ENCODE measurements around the gene SMIM5.

The SMIM5 gene

DNA sequence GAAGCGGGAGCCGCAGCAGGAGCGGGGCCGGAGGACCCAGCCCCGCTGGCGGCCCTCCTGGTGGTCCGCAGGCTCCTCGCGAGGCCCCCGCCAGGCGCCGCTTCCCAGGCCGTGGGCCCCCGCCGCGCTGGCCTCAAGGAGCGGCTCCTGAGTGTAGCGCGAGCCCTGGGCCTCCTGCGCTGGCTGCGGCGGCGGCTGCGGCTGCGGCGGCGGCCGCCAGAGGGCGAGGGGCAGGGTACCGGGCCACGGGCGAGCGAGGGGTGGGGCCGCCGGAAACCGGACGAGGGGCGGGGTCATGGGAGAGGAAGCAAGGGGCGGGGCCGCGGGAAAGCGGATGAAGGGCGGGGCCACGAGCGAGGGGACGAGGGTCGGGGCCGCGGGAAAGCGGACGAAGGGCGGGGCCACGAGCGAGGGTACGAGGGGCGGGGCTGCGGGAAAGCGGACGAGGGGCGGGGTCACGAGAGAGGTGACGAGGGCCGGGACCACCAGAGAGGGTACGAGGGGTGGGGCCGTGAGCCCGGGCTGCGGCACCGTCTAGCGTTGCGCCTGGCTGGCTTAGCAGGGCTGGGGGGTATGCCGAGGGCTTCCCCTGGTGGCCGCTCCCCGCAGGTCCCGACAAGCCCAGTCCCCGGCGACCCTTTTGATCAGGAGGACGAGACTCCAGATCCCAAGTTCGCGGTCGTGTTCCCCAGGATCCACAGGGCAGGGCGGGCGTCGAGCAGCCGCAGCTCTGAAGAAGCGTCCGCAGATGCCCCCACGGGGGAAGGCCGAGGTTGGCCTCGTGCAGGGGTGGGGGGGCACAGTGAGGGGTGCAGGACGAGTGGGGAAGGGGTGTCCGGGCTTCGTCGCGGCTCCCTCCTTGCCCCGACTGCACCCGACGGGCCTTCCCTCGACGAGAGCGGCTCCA, 44.0 kb upstream of the SMIM5 start:
- H3K4me3 ChIP-seq (ENCODE audit: insufficient read depth in 1 of 2, low read depth in 1 of 2, low read length in 2 of 2), result peak overlapping the region; percentile 52 to 59
- H3K27me3 ChIP-seq (ENCODE audit: control insufficient read depth in 1 of 2, insufficient read depth in 1 of 2, low read length in 2 of 2), result peaks cover 10 to 60% of the 10 kb centered on the region in 2 experiments
- H2BK15ac ChIP-seq (ENCODE audit: low read depth, poor library complexity, severe bottlenecking), result peak overlapping the region; percentile 98
- peak overlapping the region; percentile 87 for H4K91ac ChIP-seq (ENCODE audit: low read length)
- 17% methylated on average over 56 of the region's 100 CpGs for WGBS
- H3K9me3 ChIP-seq (ENCODE audit: control insufficient read depth, low read length), result peaks cover 4% of the 10 kb centered on the region
- H3K79me1 ChIP-seq (replicated peaks; ENCODE audit: low read length, poor library complexity, severe bottlenecking), result no peaks in the 10 kb centered on the region
- H3K4me1 ChIP-seq (ENCODE audit: control insufficient read depth, insufficient read depth, low read depth, low read length), result peaks cover 15% of the 10 kb centered on the region
- H2AK5ac ChIP-seq (ENCODE audit: low read length, severe bottlenecking), result no peak overlapping the region
- peak overlapping the region; percentile 55 for H2AFZ ChIP-seq (ENCODE audit: low read depth, low read length)
- H3K14ac ChIP-seq (ENCODE audit: low read length in 2 of 2), result no peak overlapping the region
- no peak overlapping the region for H3K27ac ChIP-seq (ENCODE audit: low read length, poor library complexity, severe bottlenecking)
- H2BK12ac ChIP-seq (ENCODE audit: low read length in 2 of 2), result peak overlapping the region; percentile 68 to 86
- no peak overlapping the region for H3K23ac ChIP-seq (ENCODE audit: low read length in 2 of 2)
- H4K8ac ChIP-seq (ENCODE audit: low read length), result peak overlapping the region; percentile 94
- no peaks in the 10 kb centered on the region for H3K36me3 ChIP-seq (ENCODE audit: control insufficient read depth in 1 of 2, insufficient read depth in 2 of 2, low read depth in 1 of 2, low read length in 2 of 2)
- peak overlapping the region; percentile 36 for H3K4me2 ChIP-seq (ENCODE audit: low read length, poor library complexity, severe bottlenecking)
- peak overlapping the region; percentile 70 to 88 for H3K18ac ChIP-seq (ENCODE audit: low read depth in 1 of 2, low read length in 2 of 2)
- H2BK120ac ChIP-seq (ENCODE audit: low read depth, low read length), result peak overlapping the region; percentile 71
- peak overlapping the region; percentile 60 to 88 for H3K4ac ChIP-seq (ENCODE audit: low read depth in 1 of 2, low read length in 2 of 2)
- no peak overlapping the region for H3K9ac ChIP-seq (ENCODE audit: low read length)
- no peak overlapping the region for H2BK5ac ChIP-seq (ENCODE audit: low read depth, low read length, poor library complexity, severe bottlenecking)
- DNase-seq, result peak; percentile 84

- WGBS, result 89% methylated on average over 23 of the region's 29 CpGs
- Histone ChIP-seq H2BK5ac (ENCODE audit: low read depth, low read length, poor library complexity, severe bottlenecking) (no peak overlapping the region), H3K4me2 (ENCODE audit: low read length, poor library complexity, severe bottlenecking) (peak overlapping the region; percentile 36), H3K23ac (ENCODE audit: low read length in 2 of 2) (no peak overlapping the region), H3K79me1 (replicated peaks; ENCODE audit: low read length, poor library complexity, severe bottlenecking) (no peaks in the 10 kb centered on the region), H3K4me3 (ENCODE audit: insufficient read depth in 1 of 2, low read depth in 1 of 2, low read length in 2 of 2) (peak overlapping the region in 1 of 2 experiments; percentile 52), H3K18ac (ENCODE audit: low read depth in 1 of 2, low read length in 2 of 2) (peak overlapping the region; percentile 54 to 88), H3K27ac (ENCODE audit: low read length, poor library complexity, severe bottlenecking) (no peak overlapping the region), H2AFZ (ENCODE audit: low read depth, low read length) (no peak overlapping the region), H3K27me3 (ENCODE audit: control insufficient read depth in 1 of 2, insufficient read depth in 1 of 2, low read length in 2 of 2) (peaks cover 10 to 63% of the 10 kb centered on the region in 2 experiments), H2BK15ac (ENCODE audit: low read depth, poor library complexity, severe bottlenecking) (no peak overlapping the region), H4K8ac (ENCODE audit: low read length) (no peak overlapping the region), H2AK5ac (ENCODE audit: low read length, severe bottlenecking) (no peak overlapping the region), H4K91ac (ENCODE audit: low read length) (no peak overlapping the region), H3K14ac (ENCODE audit: low read length in 2 of 2) (no peak overlapping the region), H3K36me3 (ENCODE audit: control insufficient read depth in 1 of 2, insufficient read depth in 2 of 2, low read depth in 1 of 2, low read length in 2 of 2) (no peaks in the 10 kb centered on the region), H2BK120ac (ENCODE audit: low read depth, low read length) (peak overlapping the region; percentile 71), H3K4me1 (ENCODE audit: control insufficient read depth, insufficient read depth, low read depth, low read length) (peaks cover 15% of the 10 kb centered on the region), H3K9me3 (ENCODE audit: control insufficient read depth, low read length) (peaks cover 4% of the 10 kb centered on the region), H2BK12ac (ENCODE audit: low read length in 2 of 2) (no peak overlapping the region), H3K4ac (ENCODE audit: low read depth in 1 of 2, low read length in 2 of 2) (no peak overlapping the region), H3K9ac (ENCODE audit: low read length) (no peak overlapping the region)
- no peak for DNase-seq
Measured at GRCh38 chr17:75589919-75590303, 43.3 kb upstream of the SMIM5 start.

DNA sequence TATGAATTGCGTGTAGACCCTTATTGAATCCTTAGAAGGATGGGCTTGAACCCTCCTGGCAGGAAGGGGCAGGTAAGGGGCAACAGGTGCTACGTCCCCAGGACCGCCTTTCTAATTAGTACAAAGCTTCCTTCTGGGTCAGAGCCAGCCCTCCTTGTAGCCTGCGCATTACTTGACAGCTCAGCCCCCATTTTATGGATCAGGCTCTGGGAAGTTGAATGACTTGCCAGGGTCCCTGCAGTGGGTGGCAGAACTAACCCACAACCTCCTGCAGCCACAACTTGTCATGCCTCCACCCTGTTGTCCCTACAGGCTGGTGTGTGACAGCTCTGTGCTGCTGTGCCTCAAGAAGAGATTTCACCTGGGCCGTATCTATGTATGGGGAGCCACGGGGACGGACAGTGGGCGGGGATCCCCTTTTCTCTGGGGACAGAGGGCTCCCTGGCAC, 42.9 kb upstream of the SMIM5 start:
- 93% methylated on average over 8 of the region's 8 CpGs for WGBS
- no peaks in the 10 kb centered on the region for H3K79me1 ChIP-seq (replicated peaks; ENCODE audit: low read length, poor library complexity, severe bottlenecking)
- no peak overlapping the region for H3K27ac ChIP-seq (ENCODE audit: low read length, poor library complexity, severe bottlenecking)
- no peak overlapping the region for H3K23ac ChIP-seq (ENCODE audit: low read length in 2 of 2)
- H3K4ac ChIP-seq (ENCODE audit: low read depth in 1 of 2, low read length in 2 of 2), result no peak overlapping the region
- DNase-seq, result no peak
- H2AFZ ChIP-seq (ENCODE audit: low read depth, low read length), result no peak overlapping the region
- H2BK12ac ChIP-seq (ENCODE audit: low read length in 2 of 2), result no peak overlapping the region
- H3K4me3 ChIP-seq (ENCODE audit: insufficient read depth in 1 of 2, low read depth in 1 of 2, low read length in 2 of 2), result no peak overlapping the region
- no peak overlapping the region for H2AK5ac ChIP-seq (ENCODE audit: low read length, severe bottlenecking)
- H3K18ac ChIP-seq (ENCODE audit: low read depth in 1 of 2, low read length in 2 of 2), result no peak overlapping the region
- no peak overlapping the region for H3K14ac ChIP-seq (ENCODE audit: low read length in 2 of 2)
- H3K36me3 ChIP-seq (ENCODE audit: control insufficient read depth in 1 of 2, insufficient read depth in 2 of 2, low read depth in 1 of 2, low read length in 2 of 2), result no peaks in the 10 kb centered on the region
- H2BK120ac ChIP-seq (ENCODE audit: low read depth, low read length), result no peak overlapping the region
- H3K9ac ChIP-seq (ENCODE audit: low read length), result no peak overlapping the region
- peaks cover 4% of the 10 kb centered on the region for H3K9me3 ChIP-seq (ENCODE audit: control insufficient read depth, low read length)
- no peak overlapping the region for H3K4me2 ChIP-seq (ENCODE audit: low read length, poor library complexity, severe bottlenecking)
- H4K91ac ChIP-seq (ENCODE audit: low read length), result no peak overlapping the region
- peaks cover 15 to 67% of the 10 kb centered on the region in 2 experiments for H3K27me3 ChIP-seq (ENCODE audit: control insufficient read depth in 1 of 2, insufficient read depth in 1 of 2, low read length in 2 of 2)
- H2BK15ac ChIP-seq (ENCODE audit: low read depth, poor library complexity, severe bottlenecking), result no peak overlapping the region
- H2BK5ac ChIP-seq (ENCODE audit: low read depth, low read length, poor library complexity, severe bottlenecking), result no peak overlapping the region
- no peak overlapping the region for H4K8ac ChIP-seq (ENCODE audit: low read length)
- H3K4me1 ChIP-seq (ENCODE audit: control insufficient read depth, insufficient read depth, low read depth, low read length), result peaks cover 17% of the 10 kb centered on the region

DNA sequence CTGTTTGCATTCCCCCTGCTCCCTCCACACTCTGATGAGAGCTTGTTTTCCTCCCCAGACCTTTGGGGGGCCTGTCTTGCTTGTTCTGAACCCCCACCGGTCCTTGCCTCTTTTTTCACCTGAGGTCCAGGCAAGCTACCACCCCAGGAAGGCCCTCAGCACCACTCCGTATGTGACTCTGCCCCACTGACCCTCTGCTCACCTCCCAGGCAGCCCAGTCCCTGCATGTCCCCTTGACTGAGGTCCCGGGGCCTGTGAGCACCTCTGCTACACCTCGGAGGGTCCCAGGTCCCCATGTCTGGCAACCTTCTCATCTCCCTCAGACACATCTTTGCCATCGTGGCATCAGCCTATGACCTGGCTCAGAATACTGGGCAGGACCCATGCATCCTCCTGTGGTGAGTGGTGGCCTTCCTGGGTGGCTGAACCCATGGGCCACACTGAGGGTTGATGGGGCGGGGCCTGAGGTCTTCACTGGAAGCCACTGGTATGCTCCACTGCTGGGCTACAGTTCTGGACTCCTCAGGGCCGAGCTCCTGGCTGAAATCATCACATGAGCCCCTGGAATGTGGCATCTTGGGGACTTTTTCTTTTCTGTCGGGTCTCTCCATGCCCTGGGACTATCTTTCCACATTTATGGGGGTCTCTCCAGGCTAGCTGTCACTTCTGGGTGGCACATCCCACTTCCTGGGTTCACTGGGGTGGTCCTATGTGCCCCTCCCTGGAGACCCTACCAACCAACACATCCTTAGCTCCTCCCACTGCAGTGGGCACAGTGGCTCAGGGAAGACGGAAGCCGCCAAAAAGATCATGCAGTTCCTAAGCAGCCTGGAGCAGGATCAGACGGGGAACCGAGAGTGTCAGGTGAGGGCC, 42.1 kb upstream of the SMIM5 start:
- H4K91ac ChIP-seq (ENCODE audit: low read length), result no peak overlapping the region
- H3K79me1 ChIP-seq (replicated peaks; ENCODE audit: low read length, poor library complexity, severe bottlenecking), result no peaks in the 10 kb centered on the region
- no peak overlapping the region for H2BK120ac ChIP-seq (ENCODE audit: low read depth, low read length)

More for the DNA sequence above, 42.1 kb upstream of the SMIM5 start:
- H2BK5ac ChIP-seq (ENCODE audit: low read depth, low read length, poor library complexity, severe bottlenecking), result no peak overlapping the region
- no peak overlapping the region for H2BK15ac ChIP-seq (ENCODE audit: low read depth, poor library complexity, severe bottlenecking)
- H2AK5ac ChIP-seq (ENCODE audit: low read length, severe bottlenecking), result no peak overlapping the region
- DNase-seq, result no peak
- no peak overlapping the region for H2AFZ ChIP-seq (ENCODE audit: low read depth, low read length)
- no peaks in the 10 kb centered on the region for H3K36me3 ChIP-seq (ENCODE audit: control insufficient read depth in 1 of 2, insufficient read depth in 2 of 2, low read depth in 1 of 2, low read length in 2 of 2)
- H3K14ac ChIP-seq (ENCODE audit: low read length in 2 of 2), result no peak overlapping the region
- no peak overlapping the region for H3K4ac ChIP-seq (ENCODE audit: low read depth in 1 of 2, low read length in 2 of 2)
- WGBS, result 95% methylated on average over 12 of the region's 12 CpGs
- H4K8ac ChIP-seq (ENCODE audit: low read length), result no peak overlapping the region
- H3K18ac ChIP-seq (ENCODE audit: low read depth in 1 of 2, low read length in 2 of 2), result no peak overlapping the region
- H3K4me3 ChIP-seq (ENCODE audit: insufficient read depth in 1 of 2, low read depth in 1 of 2, low read length in 2 of 2), result no peak overlapping the region
- peaks cover 17% of the 10 kb centered on the region for H3K4me1 ChIP-seq (ENCODE audit: control insufficient read depth, insufficient read depth, low read depth, low read length)
- no peak overlapping the region for H3K9ac ChIP-seq (ENCODE audit: low read length)
- H3K27me3 ChIP-seq (ENCODE audit: control insufficient read depth in 1 of 2, insufficient read depth in 1 of 2, low read length in 2 of 2), result peaks cover 22 to 69% of the 10 kb centered on the region in 2 experiments
- H3K23ac ChIP-seq (ENCODE audit: low read length in 2 of 2), result no peak overlapping the region
- no peaks in the 10 kb centered on the region for H3K9me3 ChIP-seq (ENCODE audit: control insufficient read depth, low read length)
- H3K4me2 ChIP-seq (ENCODE audit: low read length, poor library complexity, severe bottlenecking), result no peak overlapping the region
- H2BK12ac ChIP-seq (ENCODE audit: low read length in 2 of 2), result no peak overlapping the region
- no peak overlapping the region for H3K27ac ChIP-seq (ENCODE audit: low read length, poor library complexity, severe bottlenecking)
